ENCODE results near the gene ETDC. TPM values are rescaled to one million over a fixed set of nuclear protein-coding genes. Genes with fewer than 3 reads are reported as not detected.

The ETDC gene
- total and polyA plus RNA-seq, 8 donors, result not detected

GRCh38 chrX:135287266-135287823 lies 21.9 kb upstream of the ETDC start:
- no peak overlapping the region for H3K27ac ChIP-seq
- H3K4me1 ChIP-seq, result no peaks in the 10 kb centered on the region
- H3K36me3 ChIP-seq, result peaks cover 0 to 39% (median 16%) of the 10 kb centered on the region in 4 donors
- 86 to 100% (median 94%) methylated on average over 2 of the region's 2 CpGs for WGBS, 5 donors
- TF ChIP-seq POLR2AphosphoS5 (IDR thresholded peaks at IDR 0.05) (no peak), POLR2A (IDR thresholded peaks at IDR 0.05) (no peak), EP300 (IDR thresholded peaks at IDR 0.05) (no peak), CTCF (IDR thresholded peaks at IDR 0.05) (no peak)
- H3K4me3 ChIP-seq, result no peak overlapping the region
- DNase-seq, result no peak
- H3K9me3 ChIP-seq, result peaks cover 12 to 78% (median 72%) of the 10 kb centered on the region in 4 donors
- intact Hi-C loops (cut with DNase I; ENCODE audit: low total_unique reads), result no loop called here
- H3K27me3 ChIP-seq, result peaks cover 0 to 3% (median 0%) of the 10 kb centered on the region in 3 donors

- Histone ChIP-seq H3K36me3 (peaks cover 0 to 9% (median 4%) of the 10 kb centered on the region in 4 donors), H3K4me3 (peak overlapping the region; percentile 15 to 30 (median 22)), H3K27me3 (no peaks in the 10 kb centered on the region), H3K27ac (no peak overlapping the region), H3K4me1 (no peaks in the 10 kb centered on the region), H3K9me3 (peaks cover 0 to 14% (median 9%) of the 10 kb centered on the region in 4 donors)
- intact Hi-C loops (cut with DNase I; ENCODE audit: low total_unique reads), result no loop called here
- WGBS, 5 donors, result 27 to 43% (median 39%) methylated on average over 17 to 26 of the region's 26 CpGs
- peak in 1 of 2 donors; percentile 79 for DNase-seq
- TF ChIP-seq POLR2AphosphoS5 (IDR thresholded peaks at IDR 0.05) (no peak), POLR2A (IDR thresholded peaks at IDR 0.05) (no peak), CTCF (IDR thresholded peaks at IDR 0.05) (no peak), EP300 (IDR thresholded peaks at IDR 0.05) (no peak)
These were observed 13.9 kb upstream of the ETDC start for GRCh38 chrX:135295238-135295943.

- Histone ChIP-seq H3K4me3 (peak overlapping the region; percentile 15 to 30 (median 22)), H3K4me1 (no peaks in the 10 kb centered on the region), H3K27ac (no peak overlapping the region), H3K36me3 (peaks cover 0 to 9% (median 4%) of the 10 kb centered on the region in 4 donors), H3K27me3 (no peaks in the 10 kb centered on the region), H3K9me3 (peaks cover 0 to 11% (median 9%) of the 10 kb centered on the region in 4 donors)
- whole genome bisulfite sequencing, 5 donors, result 17 to 80% (median 24%) methylated on average over 3 to 10 of the region's 10 CpGs
- TF ChIP-seq EP300 (IDR thresholded peaks at IDR 0.05) (no peak), POLR2AphosphoS5 (IDR thresholded peaks at IDR 0.05) (no peak), POLR2A (IDR thresholded peaks at IDR 0.05) (no peak), CTCF (IDR thresholded peaks at IDR 0.05) (no peak)
- DNase-seq, result no peak
- intact Hi-C loops (cut with DNase I; ENCODE audit: low total_unique reads), result no loop called here
These were observed 13.4 kb upstream of the ETDC start for GRCh38 chrX:135295944-135296305.

- WGBS, 5 donors, result 31 to 52% (median 45%) methylated on average over 5 of the region's 5 CpGs
- Histone ChIP-seq H3K36me3 (no peaks in the 10 kb centered on the region), H3K9me3 (no peaks in the 10 kb centered on the region), H3K4me1 (no peaks in the 10 kb centered on the region), H3K27me3 (no peaks in the 10 kb centered on the region), H3K4me3 (no peak overlapping the region), H3K27ac (no peak overlapping the region)
- intact Hi-C loops (cut with DNase I; ENCODE audit: low total_unique reads), result no loop called here
- peak in 1 of 2 donors; percentile 30 for DNase-seq
- TF ChIP-seq CTCF (IDR thresholded peaks at IDR 0.05), result no peak
- TF ChIP-seq EP300 (IDR thresholded peaks at IDR 0.05), result no peak
- TF ChIP-seq POLR2AphosphoS5 (IDR thresholded peaks at IDR 0.05), result no peak
- no peak for TF ChIP-seq POLR2A (IDR thresholded peaks at IDR 0.05)
These were observed 6.9 kb upstream of the ETDC start for GRCh38 chrX:135302269-135302873.
